ENCODE measurements around the gene DOCK2. TPM values are rescaled to one million over a fixed set of nuclear protein-coding genes. Genes with fewer than 3 reads are reported as not detected.

Gene DOCK2
- total RNA-seq, 1 donor, result 6.2 TPM

- DNase-seq (ENCODE audit: insufficient read length, low spot score, missing footprints), result no peak
- Histone ChIP-seq H3K4me2 (ENCODE audit: insufficient read depth, low read length) (no peak overlapping the region), H3K27ac (ENCODE audit: low read depth, low read length) (no peak overlapping the region), H4K20me1 (ENCODE audit: insufficient read depth, low read length) (no peaks in the 10 kb centered on the region), H3K36me3 (ENCODE audit: insufficient read depth, low read length) (no peaks in the 10 kb centered on the region), H3K79me2 (ENCODE audit: insufficient read depth, low read length) (no peaks in the 10 kb centered on the region), H3K27me3 (ENCODE audit: insufficient read depth, low read length) (no peaks in the 10 kb centered on the region), H2AFZ (ENCODE audit: low read length) (no peak overlapping the region), H3K4me3 (ENCODE audit: insufficient read depth, low read length) (no peak overlapping the region), H3K9me3 (ENCODE audit: low read depth, low read length) (no peaks in the 10 kb centered on the region), H3K4me1 (ENCODE audit: insufficient read depth, low read length) (peaks cover 4% of the 10 kb centered on the region)
- no peak for TF ChIP-seq CTCF (IDR thresholded peaks at IDR 0.05; ENCODE audit: extremely low read depth, low read depth, low read length)
These were observed 354.2 kb downstream of the DOCK2 start for GRCh38 chr5:169991115-169991869.

GRCh38 chr5:169992789-169993484 is 355.9 kb downstream of the DOCK2 start:
- no peak for TF ChIP-seq CTCF (IDR thresholded peaks at IDR 0.05; ENCODE audit: extremely low read depth, low read depth, low read length)
- Histone ChIP-seq H3K27ac (ENCODE audit: low read depth, low read length) (no peak overlapping the region), H3K36me3 (ENCODE audit: insufficient read depth, low read length) (no peaks in the 10 kb centered on the region), H2AFZ (ENCODE audit: low read length) (no peak overlapping the region), H4K20me1 (ENCODE audit: insufficient read depth, low read length) (no peaks in the 10 kb centered on the region), H3K4me1 (ENCODE audit: insufficient read depth, low read length) (peaks cover 4% of the 10 kb centered on the region), H3K9me3 (ENCODE audit: low read depth, low read length) (no peaks in the 10 kb centered on the region), H3K4me3 (ENCODE audit: insufficient read depth, low read length) (no peak overlapping the region), H3K4me2 (ENCODE audit: insufficient read depth, low read length) (no peak overlapping the region), H3K27me3 (ENCODE audit: insufficient read depth, low read length) (no peaks in the 10 kb centered on the region), H3K79me2 (ENCODE audit: insufficient read depth, low read length) (no peaks in the 10 kb centered on the region)
- DNase-seq (ENCODE audit: insufficient read length, low spot score, missing footprints), result no peak

- no peak overlapping the region for H2AFZ ChIP-seq (ENCODE audit: low read length)
- H3K79me2 ChIP-seq (ENCODE audit: insufficient read depth, low read length), result no peaks in the 10 kb centered on the region
These were observed 356.4 kb downstream of the DOCK2 start for GRCh38 chr5:169993485-169993790.

More at GRCh38 chr5:169993485-169993790, 356.4 kb downstream of the DOCK2 start:
- DNase-seq (ENCODE audit: insufficient read length, low spot score, missing footprints), result no peak
- peaks cover 4% of the 10 kb centered on the region for H3K4me1 ChIP-seq (ENCODE audit: insufficient read depth, low read length)
- no peaks in the 10 kb centered on the region for H4K20me1 ChIP-seq (ENCODE audit: insufficient read depth, low read length)
- H3K9me3 ChIP-seq (ENCODE audit: low read depth, low read length), result no peaks in the 10 kb centered on the region
- H3K27me3 ChIP-seq (ENCODE audit: insufficient read depth, low read length), result no peaks in the 10 kb centered on the region
- TF ChIP-seq CTCF (IDR thresholded peaks at IDR 0.05; ENCODE audit: extremely low read depth, low read depth, low read length), result no peak
- H3K4me3 ChIP-seq (ENCODE audit: insufficient read depth, low read length), result no peak overlapping the region
- H3K27ac ChIP-seq (ENCODE audit: low read depth, low read length), result no peak overlapping the region
- H3K4me2 ChIP-seq (ENCODE audit: insufficient read depth, low read length), result no peak overlapping the region
- H3K36me3 ChIP-seq (ENCODE audit: insufficient read depth, low read length), result no peaks in the 10 kb centered on the region
